PC-3 (cell line): ENCODE results near the gene APOC1. TPM values are rescaled to one million over a fixed set of nuclear protein-coding genes. Genes with fewer than 3 reads are reported as not detected.

ENCODE experiments used
- ATAC-seq: fragments of 200-7000 bp; cut with Tn5 transposase; 2 replicates; pipeline ENCODE4 v1.9.1; 2020; ENCODE audit warnings: mild to moderate bottlenecking, moderate library complexity
- BruUV-seq: library from RNA; stranded (reverse); fragments of 400-500 nt; replicated peaks from 2 replicates; lab custom pipeline; 2021; lab: Mats Ljungman, UMichigan
- CTCF ChIA-PET: fragments of 300-600 bp; sonication (Branson Sonifier 250); formaldehyde crosslinking; loops from one replicate; lab custom pipeline; 2022; ENCODE audit warnings: antibody characterized with exemption; lab: Charles Lee
- POLR2A ChIA-PET: fragments of 300-600 bp; sonication (Branson Sonifier 250); formaldehyde crosslinking; loops from one replicate; lab custom pipeline; 2022; ENCODE audit warnings: antibody characterized with exemption; ENCODE audit not compliant: unreplicated experiment; lab: Charles Lee
- DNase-seq: peaks from one replicate; pipeline ENCODE4 v3.0.0-alpha.2; 2015
- H2AFZ ChIP-seq: fragments of 300-600 bp; sonication (generic); 2 replicates; pipeline ENCODE4 v1.6.0; 2016; ENCODE audit warnings: antibody characterized with exemption, low read length
- H3F3A ChIP-seq: fragments of 300-600 bp; sonication (generic); one replicate; pipeline ENCODE4 v1.6.0; 2017; ENCODE audit warnings: antibody characterized with exemption, low read length, control low read depth, mild to moderate bottlenecking; ENCODE audit not compliant: unreplicated experiment
- H3K27ac ChIP-seq: fragments of 300-600 bp; sonication (generic); 2 replicates; pipeline ENCODE4 v1.5.1; 2016; ENCODE audit warnings: mild to moderate bottlenecking, low read length
- H3K27me3 ChIP-seq: fragments of 300-600 bp; sonication (generic); 2 replicates; pipeline ENCODE4 v1.6.1; 2016; ENCODE audit warnings: low read length, mixed read lengths
- H3K36me3 ChIP-seq: fragments of 300-600 bp; sonication (generic); 2 replicates; pipeline ENCODE4 v1.6.1; 2016; ENCODE audit warnings: low read depth, mixed run types, low read length, mixed read lengths
- H3K4me1 ChIP-seq: fragments of 300-600 bp; sonication (generic); 2 replicates; pipeline ENCODE4 v1.5.1; 2016; ENCODE audit warnings: low read length; ENCODE audit not compliant: insufficient read depth
- H3K4me2 ChIP-seq: fragments of 300-600 bp; sonication (generic); 2 replicates; pipeline ENCODE4 v1.6.0; 2016; ENCODE audit warnings: low read length
- H3K4me3 ChIP-seq: fragments of 300-600 bp; sonication (generic); 2 replicates; pipeline ENCODE4 v1.5.1; 2016; ENCODE audit warnings: mild to moderate bottlenecking, low read length, mixed read lengths
- H3K79me2 ChIP-seq: fragments of 300-600 bp; sonication (generic); 2 replicates; pipeline ENCODE4 v1.6.1; 2017; ENCODE audit warnings: low read length, mixed read lengths
- H3K9ac ChIP-seq: fragments of 300-600 bp; sonication (generic); 2 replicates; pipeline ENCODE4 v1.6.0; 2016; ENCODE audit warnings: mild to moderate bottlenecking, low read length
- H3K9me2 ChIP-seq: fragments of 300-600 bp; sonication (generic); replicated peaks from 2 replicates; pipeline ENCODE4 v1.6.1; 2016; ENCODE audit warnings: mixed run types, low read length, mixed read lengths
- H3K9me3 ChIP-seq: fragments of 300-600 bp; sonication (generic); 2 replicates; pipeline ENCODE4 v1.6.1; 2016; ENCODE audit warnings: low read length, mixed read lengths
- H4K20me1 ChIP-seq: fragments of 300-600 bp; sonication (generic); 2 replicates; pipeline ENCODE4 v1.6.1; 2016; ENCODE audit warnings: low read length, mixed read lengths
- CTCF ChIP-seq: fragments of 300-600 bp; sonication (generic); conservative IDR thresholded peaks from 2 replicates; pipeline ENCODE4 v1.5.1; 2017; ENCODE audit warnings: antibody characterized with exemption, low read depth, mild to moderate bottlenecking, low read length
- EZH2 ChIP-seq: fragments of 300-600 bp; sonication (generic); IDR thresholded peaks from one replicate; pipeline ENCODE4 v1.6.1; 2017; ENCODE audit warnings: antibody characterized with exemption, mild to moderate bottlenecking, low read length; ENCODE audit not compliant: unreplicated experiment
- EZH2phosphoT487 ChIP-seq: fragments of 300-600 bp; sonication (generic); IDR thresholded peaks from 2 replicates; pipeline ENCODE4 v1.6.1; 2018; ENCODE audit warnings: mild to moderate bottlenecking, antibody characterized with exemption, low read length, borderline replicate concordance
- intact Hi-C: fragments of 100-400 bp; cut with micrococcal nuclease; formaldehyde crosslinking; loops from 2 replicates; pipeline ENCODE4 v1.9.0; 2023
- total RNA-seq: library from RNA; depleted of rRNA; stranded (reverse); fragments of >200 nt; gene quantifications from 2 replicates; pipeline ENCODE4 v1.2.3, GENCODE V29; 2014; rRNA removed

Gene APOC1
- total RNA-seq, 1 experiment from 2014 or later: 3.3 TPM

GRCh38 chr19:44968670-44969069, 54.3 kb downstream of the APOC1 start:
- Histone ChIP-seq H3K4me3 (no peak overlapping the region), H3K9me2 (no peaks in the 10 kb centered on the region), H4K20me1 (no peaks in the 10 kb centered on the region), H3K9ac (no peak overlapping the region), H3K79me2 (no peaks in the 10 kb centered on the region), H3K4me2 (no peak overlapping the region), H2AFZ (no peak overlapping the region), H3K27ac (no peak overlapping the region), H3K27me3 (no peaks in the 10 kb centered on the region), H3F3A (no peaks in the 10 kb centered on the region), H3K4me1 (no peaks in the 10 kb centered on the region), H3K9me3 (no peaks in the 10 kb centered on the region), H3K36me3 (peaks cover 4% of the 10 kb centered on the region; the same call in 1 of the 2 replicates)
- POLR2A ChIA-PET: no interaction called here
- BruUV-seq: no TSS peak
- CTCF ChIA-PET: no interaction called here
- ATAC-seq (no peak), DNase-seq (no peak)
- intact Hi-C loops: no loop called here
- no peak for TF ChIP-seq CTCF
- no peak for TF ChIP-seq EZH2
- TF ChIP-seq EZH2phosphoT487: no peak

Other genes starting within 250 kb of the APOC1 start
- gene CEACAM19, start 243.1 kb upstream of the APOC1 start, total RNA-seq: 2.2 and 4.3 TPM in 2 replicates
- gene CEACAM16, start 215.5 kb upstream of the APOC1 start, total RNA-seq: not detected in 2 replicates
- gene BCL3, start 165.9 kb upstream of the APOC1 start, total RNA-seq: 22.9 and 25.5 TPM in 2 replicates
- gene CBLC, start 136.7 kb upstream of the APOC1 start, total RNA-seq: 25.4 and 26.4 TPM in 2 replicates
- 12.9 and 18.7 TPM in 2 replicates for gene BCAM, start 105.5 kb upstream of the APOC1 start, total RNA-seq
- 61.0 and 71.6 TPM in 2 replicates for gene NECTIN2, start 68.3 kb upstream of the APOC1 start, total RNA-seq
- gene TOMM40, start 23.4 kb upstream of the APOC1 start, total RNA-seq: 190 and 201 TPM in 2 replicates
- gene APOE, start 8.8 kb upstream of the APOC1 start, total RNA-seq: 2.7 and 3.6 TPM in 2 replicates
- not detected in 2 replicates for gene APOC4, start 27.6 kb downstream of the APOC1 start, total RNA-seq
- gene APOC2, start 31.4 kb downstream of the APOC1 start, total RNA-seq: not detected in 2 replicates
- gene CLPTM1, start 40.8 kb downstream of the APOC1 start, total RNA-seq: 44.9 and 61.3 TPM in 2 replicates
- gene RELB, start 86.9 kb downstream of the APOC1 start, total RNA-seq: 4.8 and 15.2 TPM in 2 replicates
- 32.3 and 38.9 TPM in 2 replicates for gene CLASRP, start 124.4 kb downstream of the APOC1 start, total RNA-seq
- 0.52 and 2.4 TPM in 2 replicates for gene ZNF296, start 161.9 kb downstream of the APOC1 start, total RNA-seq
- gene GEMIN7, start 164.7 kb downstream of the APOC1 start, total RNA-seq: 22.3 and 35.5 TPM in 2 replicates
- gene PPP1R37, start 178.6 kb downstream of the APOC1 start, total RNA-seq: 37.0 and 46.4 TPM in 2 replicates
- 0.75 and 1.1 TPM in 2 replicates for gene NKPD1, start 246.4 kb downstream of the APOC1 start, total RNA-seq